GM13977 (cell line): ENCODE measurements around the gene FIGN.

Experiments
- DNase-seq: peaks from one replicate; pipeline ENCODE4 v3.0.0; 2012; ENCODE audit warnings: low spot score
- in situ Hi-C: fragments of 300-500 bp; cut with MboI; formaldehyde crosslinking; loops from one replicate; pipeline ENCODE4 v1.12.0; 2022; ENCODE audit warnings: low sequenced_read_pairs, low pct_unique_long_range_greater_than_20kb, mixed read lengths, inconsistent platforms; ENCODE audit not compliant: unreplicated experiment
- TF ChIP-seq, protein P1 (sequence below): IDR thresholded peaks from 2 replicates; pipeline ENCODE4 v1.5.1; 2012; ENCODE audit warnings: mild to moderate bottlenecking, control low read depth; ENCODE audit not compliant: insufficient read depth; ENCODE audit errors: extremely low read depth, missing control alignments

Gene FIGN

DNA sequence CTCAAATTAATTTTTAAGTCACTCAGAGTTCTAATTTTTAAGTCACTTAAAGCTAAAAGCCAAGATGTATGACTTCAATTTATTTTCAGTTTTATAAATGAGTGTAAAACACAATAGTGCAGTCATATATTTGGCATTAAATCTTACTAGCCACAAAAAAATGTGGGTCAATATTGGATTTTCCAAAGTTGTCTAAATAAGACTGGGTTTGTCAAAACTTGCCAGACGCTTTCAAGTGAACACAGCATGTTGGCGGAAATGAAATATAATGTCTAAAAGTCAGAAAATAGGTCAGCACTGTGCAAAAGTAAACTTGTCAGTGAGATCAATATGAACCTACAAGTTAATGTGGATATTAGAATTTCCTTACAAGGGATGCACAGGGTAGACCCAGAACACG lies 128.9 kb downstream of the FIGN start:
- TF ChIP-seq, protein P1, sequence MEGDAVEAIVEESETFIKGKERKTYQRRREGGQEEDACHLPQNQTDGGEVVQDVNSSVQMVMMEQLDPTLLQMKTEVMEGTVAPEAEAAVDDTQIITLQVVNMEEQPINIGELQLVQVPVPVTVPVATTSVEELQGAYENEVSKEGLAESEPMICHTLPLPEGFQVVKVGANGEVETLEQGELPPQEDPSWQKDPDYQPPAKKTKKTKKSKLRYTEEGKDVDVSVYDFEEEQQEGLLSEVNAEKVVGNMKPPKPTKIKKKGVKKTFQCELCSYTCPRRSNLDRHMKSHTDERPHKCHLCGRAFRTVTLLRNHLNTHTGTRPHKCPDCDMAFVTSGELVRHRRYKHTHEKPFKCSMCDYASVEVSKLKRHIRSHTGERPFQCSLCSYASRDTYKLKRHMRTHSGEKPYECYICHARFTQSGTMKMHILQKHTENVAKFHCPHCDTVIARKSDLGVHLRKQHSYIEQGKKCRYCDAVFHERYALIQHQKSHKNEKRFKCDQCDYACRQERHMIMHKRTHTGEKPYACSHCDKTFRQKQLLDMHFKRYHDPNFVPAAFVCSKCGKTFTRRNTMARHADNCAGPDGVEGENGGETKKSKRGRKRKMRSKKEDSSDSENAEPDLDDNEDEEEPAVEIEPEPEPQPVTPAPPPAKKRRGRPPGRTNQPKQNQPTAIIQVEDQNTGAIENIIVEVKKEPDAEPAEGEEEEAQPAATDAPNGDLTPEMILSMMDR = no peak
- in situ Hi-C loops = no loop called here
- DNase-seq = no peak

DNA sequence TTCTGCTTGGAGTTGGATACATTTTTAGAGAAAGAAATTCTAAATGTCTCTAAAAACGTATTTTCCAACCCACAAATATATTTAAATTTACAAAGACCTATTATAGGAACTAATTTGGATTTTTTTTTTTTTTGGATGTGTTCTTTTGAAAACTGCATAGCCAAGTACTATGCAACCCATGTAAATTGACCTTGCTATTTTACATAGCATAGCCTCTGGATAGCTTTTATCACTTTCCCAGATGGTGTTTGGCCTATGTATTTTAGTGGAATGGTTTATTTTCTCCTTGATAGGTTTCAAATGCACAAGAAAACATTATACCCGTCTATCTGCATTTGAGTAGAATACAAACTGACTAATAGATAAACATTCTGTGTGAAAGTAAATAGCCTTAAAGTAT lies 130.0 kb downstream of the FIGN start:
- in situ Hi-C loops = no loop called here
- TF ChIP-seq, protein P1 = no peak
- DNase-seq = no peak

DNA sequence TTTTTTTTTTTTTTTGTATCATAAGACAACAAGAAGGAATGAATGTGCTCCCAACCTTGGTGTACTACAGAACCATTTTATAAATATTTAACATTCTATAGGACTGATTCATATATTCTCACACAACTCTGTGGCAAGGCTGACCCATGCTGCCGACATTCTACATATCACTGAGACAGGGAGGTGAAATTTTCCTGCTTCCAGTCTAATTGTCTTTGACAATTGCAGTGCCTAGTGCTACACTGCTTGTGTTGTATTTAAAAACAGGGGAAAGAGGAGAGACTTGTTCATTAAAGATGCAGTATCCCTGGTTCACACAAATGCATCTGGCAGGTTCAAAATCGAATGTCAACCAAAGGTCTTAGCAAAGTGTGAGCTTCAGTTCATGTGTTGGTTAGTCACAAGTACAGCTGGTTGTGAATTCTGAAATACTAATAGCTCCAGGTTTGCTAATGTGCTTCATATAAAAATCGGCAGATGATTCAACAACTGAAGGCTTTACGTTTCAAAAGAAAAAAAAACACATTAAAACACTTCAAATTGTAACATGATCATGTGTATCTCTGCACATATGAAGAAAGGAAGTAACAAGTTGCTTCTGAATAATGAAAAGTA lies 130.8 kb downstream of the FIGN start:
- in situ Hi-C loops = no loop called here
- DNase-seq = no peak
- TF ChIP-seq, protein P1 = no peak

DNA sequence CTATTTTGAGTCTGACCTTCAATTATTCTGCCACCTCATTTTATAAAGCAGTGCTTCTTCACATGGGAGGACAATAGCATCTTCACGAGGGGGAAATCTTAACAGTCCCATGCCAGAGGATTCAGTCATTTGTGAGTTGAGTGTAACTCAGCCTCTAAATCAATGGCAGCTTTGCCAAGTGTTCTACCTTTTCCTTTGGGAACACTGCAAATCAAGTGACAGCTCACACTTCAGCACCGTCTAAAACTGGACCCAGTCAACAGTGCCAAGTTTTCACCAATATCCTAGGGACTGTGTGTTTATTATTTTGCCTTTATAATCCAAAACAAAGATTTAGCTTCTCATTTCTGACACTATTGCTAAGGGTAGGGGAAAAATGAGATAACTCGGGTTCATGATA lies 133.6 kb downstream of the FIGN start:
- TF ChIP-seq, protein P1 = no peak
- in situ Hi-C loops = no loop called here
- no peak for DNase-seq

DNA sequence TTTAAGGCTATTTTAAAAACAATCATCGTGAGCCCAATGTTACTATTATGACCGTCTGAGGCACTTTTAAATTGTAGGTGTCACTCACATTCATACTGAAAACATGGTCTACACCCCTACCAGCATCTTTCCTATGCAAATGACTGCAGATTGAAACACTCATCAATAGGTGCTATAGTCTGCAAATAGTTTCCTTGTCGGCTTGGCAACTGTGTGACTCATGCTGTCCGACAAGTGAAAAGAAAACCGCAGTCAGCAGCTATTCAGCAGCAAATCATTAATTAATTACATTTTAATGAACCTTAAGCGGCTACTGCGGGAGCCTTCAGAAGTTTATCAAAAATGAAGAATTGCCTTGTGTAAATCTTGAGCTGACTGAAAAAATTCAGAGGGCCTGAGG lies 134.4 kb downstream of the FIGN start:
- TF ChIP-seq, protein P1 = no peak
- DNase-seq = no peak
- in situ Hi-C loops = no loop called here

DNA sequence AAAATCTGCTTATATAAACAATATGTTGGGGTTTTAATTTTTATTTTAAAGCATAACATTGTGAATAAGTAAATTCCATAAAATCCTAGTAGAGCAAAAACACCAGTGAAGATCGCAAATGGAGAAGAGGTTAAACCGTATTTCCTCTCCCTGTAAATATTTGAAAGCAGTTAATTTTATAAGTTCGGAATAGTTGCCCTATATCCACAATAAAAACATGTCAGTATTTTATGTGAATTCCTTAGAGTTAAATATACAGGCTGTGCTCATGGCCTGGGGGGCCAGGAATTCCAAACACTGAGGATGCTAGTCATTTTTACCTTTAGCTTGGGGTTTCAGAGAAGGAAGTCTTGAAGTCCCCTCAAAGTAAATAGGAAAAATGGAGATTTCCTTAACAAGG lies 135.0 kb downstream of the FIGN start:
- in situ Hi-C loops = no loop called here
- no peak for DNase-seq
- TF ChIP-seq, protein P1 = no peak

DNA sequence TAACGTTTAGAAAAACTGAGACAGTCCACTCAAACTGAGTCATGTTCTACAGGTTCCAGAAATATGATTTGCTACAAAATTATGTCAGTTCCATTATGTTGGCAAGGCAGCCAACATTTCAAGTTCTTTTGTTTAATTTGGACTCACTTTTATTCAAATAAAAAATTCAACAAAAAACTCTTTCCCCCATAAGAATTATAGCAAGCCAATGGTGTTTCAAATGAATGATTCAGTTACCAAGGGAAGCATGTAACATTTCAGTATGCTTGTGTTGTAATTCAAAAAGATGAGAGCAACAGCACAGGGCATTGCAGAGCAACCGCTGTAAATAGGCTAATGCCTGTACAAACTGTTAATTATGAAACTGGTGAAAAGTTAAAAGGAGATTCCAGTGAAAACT lies 140.8 kb downstream of the FIGN start:
- in situ Hi-C loops = no loop called here
- no peak for DNase-seq
- TF ChIP-seq, protein P1 = no peak
